Kidney epithelial cell (primary cell): Measurements from ENCODE around the gene MPC1. TPM values are rescaled to one million over a fixed set of nuclear protein-coding genes. Genes with fewer than 3 reads are reported as not detected.

Experiments used
- DNase-seq: peaks from one replicate; pipeline ENCODE4 v3.0.0-alpha.2; 2010; ENCODE audit warnings: low read depth
- H3K27me3 ChIP-seq: 2 replicates; pipeline ENCODE4 v1.6.0; 2011; ENCODE audit warnings: low read length; ENCODE audit not compliant: control insufficient read depth, insufficient read depth
- H3K36me3 ChIP-seq: 2 replicates; pipeline ENCODE4 v1.5.1; 2011; ENCODE audit warnings: low read length; ENCODE audit not compliant: control insufficient read depth, insufficient read depth
- H3K4me3 ChIP-seq: 2 replicates; pipeline ENCODE4 v1.5.1; 2011; ENCODE audit warnings: low read depth, mild to moderate bottlenecking, control low read depth, low read length
- total RNA-seq: library from RNA; depleted of rRNA; stranded (reverse); fragments of >200 nt; gene quantifications from 2 replicates; pipeline ENCODE4 v1.2.3, GENCODE V29; 2015
- TF ChIP-seq, protein P1 (sequence below): IDR thresholded peaks from 2 replicates; pipeline ENCODE4 v1.5.1; 2011; ENCODE audit warnings: mild to moderate bottlenecking, moderate library complexity, low read length, control low read depth, inconsistent platforms; ENCODE audit not compliant: insufficient read depth, poor library complexity, severe bottlenecking

Gene MPC1
- total RNA-seq, 1 donor from 2014 or later, result 20.3 TPM

DNA sequence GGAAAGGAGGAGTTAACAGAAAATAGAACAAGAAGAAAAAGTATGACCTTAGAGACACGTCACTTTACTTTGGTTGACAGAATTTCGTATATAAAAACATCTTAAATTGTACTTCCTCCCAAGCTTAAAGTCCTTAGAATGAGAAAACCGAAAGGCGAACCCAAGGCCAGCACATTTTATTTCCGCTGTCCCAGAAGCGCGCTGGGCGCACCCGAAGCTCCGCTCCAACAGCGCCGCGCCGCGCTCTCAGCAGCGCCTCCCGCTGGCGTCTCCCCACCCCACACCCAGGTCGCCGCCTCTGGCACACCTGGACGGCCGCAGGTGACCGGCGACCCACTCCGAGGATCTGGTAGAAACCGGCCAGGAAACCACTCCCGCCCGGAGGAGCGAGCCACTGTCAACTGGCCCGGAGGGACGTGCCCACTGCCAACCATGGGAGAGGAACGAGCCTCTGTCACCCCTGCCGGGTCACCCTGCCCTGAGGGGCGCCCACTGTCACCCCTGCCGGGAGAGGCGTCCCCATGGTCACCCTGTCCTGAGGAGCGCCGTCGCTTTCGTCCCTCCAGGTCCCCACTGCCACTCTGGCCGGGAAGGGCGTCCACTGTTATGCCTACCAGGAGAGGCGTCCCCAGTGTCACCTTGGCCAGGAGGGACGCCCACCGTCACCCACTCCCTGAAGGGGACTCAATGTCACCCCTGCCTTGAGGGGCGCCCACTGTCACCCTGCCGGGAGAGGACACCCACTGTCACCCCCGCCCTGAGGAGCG lies 824 bp downstream of the MPC1 start:
- TF ChIP-seq, protein P1, sequence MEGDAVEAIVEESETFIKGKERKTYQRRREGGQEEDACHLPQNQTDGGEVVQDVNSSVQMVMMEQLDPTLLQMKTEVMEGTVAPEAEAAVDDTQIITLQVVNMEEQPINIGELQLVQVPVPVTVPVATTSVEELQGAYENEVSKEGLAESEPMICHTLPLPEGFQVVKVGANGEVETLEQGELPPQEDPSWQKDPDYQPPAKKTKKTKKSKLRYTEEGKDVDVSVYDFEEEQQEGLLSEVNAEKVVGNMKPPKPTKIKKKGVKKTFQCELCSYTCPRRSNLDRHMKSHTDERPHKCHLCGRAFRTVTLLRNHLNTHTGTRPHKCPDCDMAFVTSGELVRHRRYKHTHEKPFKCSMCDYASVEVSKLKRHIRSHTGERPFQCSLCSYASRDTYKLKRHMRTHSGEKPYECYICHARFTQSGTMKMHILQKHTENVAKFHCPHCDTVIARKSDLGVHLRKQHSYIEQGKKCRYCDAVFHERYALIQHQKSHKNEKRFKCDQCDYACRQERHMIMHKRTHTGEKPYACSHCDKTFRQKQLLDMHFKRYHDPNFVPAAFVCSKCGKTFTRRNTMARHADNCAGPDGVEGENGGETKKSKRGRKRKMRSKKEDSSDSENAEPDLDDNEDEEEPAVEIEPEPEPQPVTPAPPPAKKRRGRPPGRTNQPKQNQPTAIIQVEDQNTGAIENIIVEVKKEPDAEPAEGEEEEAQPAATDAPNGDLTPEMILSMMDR, result peak; percentile 81
- Histone ChIP-seq H3K4me3 (peak overlapping the region; percentile 78), H3K27me3 (no peaks in the 10 kb centered on the region), H3K36me3 (no peaks in the 10 kb centered on the region)
- DNase-seq, result no peak

DNA sequence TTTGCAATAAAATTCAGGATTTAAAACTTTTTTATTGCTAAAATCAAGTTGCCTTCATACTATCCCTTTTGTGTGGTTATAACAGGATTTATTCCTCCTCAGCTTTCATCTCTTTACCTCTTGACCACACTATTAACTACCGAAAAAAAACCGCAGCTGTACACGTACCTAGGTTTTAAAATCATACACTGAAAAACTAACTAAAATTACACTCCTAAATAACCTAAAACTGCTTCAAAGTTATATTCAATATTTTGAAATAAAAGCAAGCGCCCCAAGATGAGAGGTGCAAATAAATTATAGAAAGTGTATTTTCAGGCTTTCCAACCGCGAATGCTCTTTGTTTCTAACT lies 1.4 kb downstream of the MPC1 start:
- Histone ChIP-seq H3K4me3 (peak overlapping the region; percentile 78), H3K27me3 (no peaks in the 10 kb centered on the region), H3K36me3 (no peaks in the 10 kb centered on the region)
- TF ChIP-seq, protein P1, result no peak
- no peak for DNase-seq

DNA sequence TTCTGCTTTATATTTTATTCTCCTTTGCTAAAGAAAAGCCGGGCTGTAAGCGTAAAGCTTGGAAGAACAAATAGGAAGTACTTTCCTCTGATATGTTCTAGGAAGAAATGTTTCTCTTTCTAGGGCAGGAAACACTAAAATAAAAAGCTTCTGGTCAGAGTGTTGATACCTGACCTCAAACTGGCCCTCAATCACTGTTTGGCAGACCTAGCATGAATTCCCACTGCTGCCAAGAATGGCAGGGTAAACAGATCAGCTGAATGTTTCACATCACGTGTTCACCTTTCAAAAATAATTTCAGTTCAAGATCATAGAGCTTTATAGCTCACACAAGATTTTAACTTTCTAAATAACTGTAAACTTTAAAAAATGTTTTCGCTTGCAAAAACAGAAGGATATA lies 2.9 kb downstream of the MPC1 start:
- Histone ChIP-seq H3K4me3 (no peak overlapping the region), H3K27me3 (no peaks in the 10 kb centered on the region), H3K36me3 (no peaks in the 10 kb centered on the region)
- TF ChIP-seq, protein P1, result no peak
- DNase-seq, result no peak

DNA sequence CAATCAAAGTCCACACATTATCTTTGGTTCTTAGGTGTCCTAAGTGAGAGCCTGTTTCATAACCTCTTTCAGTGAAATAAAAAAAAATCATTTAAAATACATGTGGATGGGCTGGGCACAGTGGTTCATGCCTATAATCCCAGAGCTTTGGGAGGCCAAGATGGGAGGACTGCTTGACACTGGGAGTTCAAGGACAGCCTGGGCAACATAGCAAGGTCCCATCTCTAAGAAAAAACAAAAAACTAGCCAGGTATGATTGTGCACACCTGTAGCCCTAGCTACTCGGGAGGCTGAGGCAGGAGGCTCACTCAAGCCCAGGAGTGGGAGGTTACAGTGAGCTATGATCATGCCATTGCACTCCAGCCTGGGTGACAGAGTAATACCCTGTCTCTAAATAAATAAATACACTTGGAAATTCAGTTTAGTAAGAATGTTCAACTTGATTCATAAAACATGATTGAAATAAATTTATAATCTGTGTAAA lies 3.6 kb downstream of the MPC1 start:
- DNase-seq, result no peak
- no peaks in the 10 kb centered on the region for H3K27me3 ChIP-seq
- H3K4me3 ChIP-seq, result no peak overlapping the region
- TF ChIP-seq, protein P1, result no peak
- H3K36me3 ChIP-seq, result no peaks in the 10 kb centered on the region

DNA sequence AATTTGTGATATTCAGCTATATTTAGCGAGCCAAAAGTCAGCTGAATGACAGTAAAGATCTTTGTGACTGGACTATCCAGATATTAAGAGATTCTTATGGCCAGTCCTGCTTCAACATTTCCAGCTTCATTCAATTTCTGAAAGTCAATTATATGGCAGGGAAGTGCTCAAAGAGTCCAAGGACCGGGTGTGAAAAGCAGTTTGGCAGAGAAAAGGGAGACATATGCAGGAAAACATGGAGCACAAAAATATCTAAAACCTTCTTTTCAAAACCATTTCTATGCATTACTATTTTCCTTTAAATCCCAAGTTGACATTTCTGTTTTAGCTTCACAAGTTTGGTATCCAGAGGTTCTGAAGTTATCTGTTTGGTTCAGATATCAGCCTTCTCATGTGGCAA lies 5.0 kb downstream of the MPC1 start:
- TF ChIP-seq, protein P1, result no peak
- Histone ChIP-seq H3K36me3 (no peaks in the 10 kb centered on the region), H3K4me3 (no peak overlapping the region), H3K27me3 (no peaks in the 10 kb centered on the region)
- DNase-seq, result no peak

DNA sequence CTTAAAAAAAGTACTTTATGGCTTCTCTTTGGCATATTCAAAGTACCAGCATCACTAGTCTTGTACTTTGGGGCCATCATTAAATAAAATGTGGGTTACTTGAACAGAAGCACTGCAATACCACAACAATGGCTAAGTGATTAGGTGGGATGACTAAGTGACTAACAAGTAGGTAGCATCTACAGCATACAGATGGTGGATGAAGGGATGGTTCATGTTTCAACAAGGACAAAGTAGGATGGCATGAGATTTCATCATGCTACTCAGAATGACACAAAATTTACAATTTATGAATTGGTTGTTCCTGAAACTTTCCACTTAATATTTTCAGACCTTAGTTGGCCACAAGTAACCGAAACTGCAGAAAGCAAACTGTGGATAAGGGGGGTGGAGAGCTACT lies 7.7 kb downstream of the MPC1 start:
- TF ChIP-seq, protein P1, result no peak
- H3K27me3 ChIP-seq, result no peaks in the 10 kb centered on the region
- no peak for DNase-seq
- H3K36me3 ChIP-seq, result no peaks in the 10 kb centered on the region
- no peak overlapping the region for H3K4me3 ChIP-seq
